Measurements from ENCODE around the gene MOB1B.

Gene MOB1B

GRCh38 chr4:70915036-70915815 lies 13.1 kb downstream of the MOB1B start:
- DNase-seq: no peak

DNA sequence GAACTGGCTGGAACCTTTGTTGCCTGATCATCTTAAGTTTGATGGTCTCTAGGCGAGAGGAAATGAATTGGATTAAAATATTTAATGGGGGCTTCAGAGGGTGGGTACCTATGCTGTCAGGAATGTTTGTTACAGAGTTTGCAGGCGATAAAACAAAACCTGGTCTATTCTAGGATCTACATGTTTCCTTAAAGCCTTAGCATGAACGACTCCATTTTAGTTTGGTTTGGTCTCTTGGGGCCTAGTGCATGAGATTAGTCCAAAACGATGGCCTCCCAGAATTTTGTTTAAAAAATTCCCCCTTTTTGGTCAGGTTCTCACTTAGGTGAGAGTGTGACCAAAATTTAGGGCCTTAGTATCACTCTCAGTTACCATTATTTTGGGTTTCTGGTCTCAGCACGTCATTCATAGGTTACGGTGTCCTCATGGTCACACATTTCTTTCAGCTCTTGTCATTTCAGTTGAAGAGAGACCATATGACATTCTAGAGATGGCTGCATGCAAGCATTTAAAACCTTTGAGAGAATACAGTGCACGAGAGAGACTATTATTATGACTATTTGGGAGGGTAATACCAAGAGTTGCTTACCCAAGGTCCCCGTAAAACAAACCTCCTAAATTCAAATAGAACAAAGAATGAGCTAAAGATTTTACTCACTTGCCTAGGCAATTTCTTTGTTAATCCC lies 13.8 kb downstream of the MOB1B start:
- no peak for DNase-seq

DNA sequence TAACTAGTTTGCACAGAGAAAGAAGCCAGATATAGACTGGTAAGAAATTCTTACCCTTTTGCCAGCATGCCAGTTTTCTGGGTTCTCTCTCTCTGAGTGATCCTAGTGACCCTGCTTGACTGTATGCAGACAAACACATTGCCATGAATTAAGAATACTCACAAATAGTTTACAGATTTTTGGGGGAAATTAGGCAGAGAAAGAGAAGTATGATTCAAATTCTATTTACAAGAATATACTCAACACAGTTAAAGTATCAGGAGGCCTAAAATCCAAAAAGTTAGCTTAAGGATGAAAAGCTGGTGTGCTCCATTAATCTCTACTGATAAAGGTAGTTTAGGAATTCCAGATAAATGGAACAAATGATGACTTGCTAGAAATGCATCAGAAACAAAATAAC lies 18.4 kb downstream of the MOB1B start:
- no peak for DNase-seq

DNA sequence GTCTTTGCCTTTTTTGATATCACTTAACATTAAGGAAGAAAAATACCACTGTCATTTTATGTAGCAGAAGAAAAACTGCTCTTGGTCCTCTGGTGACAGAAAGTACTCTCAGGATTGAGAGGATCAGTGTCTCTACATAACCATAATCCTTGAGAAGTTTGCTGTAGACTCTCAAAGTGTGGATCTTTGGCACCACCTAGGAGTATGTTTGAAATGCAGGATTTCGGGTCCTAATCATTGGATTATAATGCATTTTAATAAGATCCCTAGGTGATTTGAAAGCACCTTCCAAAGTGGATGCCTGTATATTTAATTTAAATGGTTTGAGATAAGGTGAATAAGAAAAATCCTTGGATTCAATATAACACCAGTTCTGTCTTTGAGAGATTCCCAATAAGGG lies 23.2 kb downstream of the MOB1B start:
- DNase-seq: no peak

- DNase-seq: no peak
Observed at GRCh38 chr4:70925899-70926635, 23.9 kb downstream of the MOB1B start.

- DNase-seq: peak; percentile 2 to 25 (median 20)
Observed at GRCh38 chr4:70927502-70928137, 25.5 kb downstream of the MOB1B start.

DNA sequence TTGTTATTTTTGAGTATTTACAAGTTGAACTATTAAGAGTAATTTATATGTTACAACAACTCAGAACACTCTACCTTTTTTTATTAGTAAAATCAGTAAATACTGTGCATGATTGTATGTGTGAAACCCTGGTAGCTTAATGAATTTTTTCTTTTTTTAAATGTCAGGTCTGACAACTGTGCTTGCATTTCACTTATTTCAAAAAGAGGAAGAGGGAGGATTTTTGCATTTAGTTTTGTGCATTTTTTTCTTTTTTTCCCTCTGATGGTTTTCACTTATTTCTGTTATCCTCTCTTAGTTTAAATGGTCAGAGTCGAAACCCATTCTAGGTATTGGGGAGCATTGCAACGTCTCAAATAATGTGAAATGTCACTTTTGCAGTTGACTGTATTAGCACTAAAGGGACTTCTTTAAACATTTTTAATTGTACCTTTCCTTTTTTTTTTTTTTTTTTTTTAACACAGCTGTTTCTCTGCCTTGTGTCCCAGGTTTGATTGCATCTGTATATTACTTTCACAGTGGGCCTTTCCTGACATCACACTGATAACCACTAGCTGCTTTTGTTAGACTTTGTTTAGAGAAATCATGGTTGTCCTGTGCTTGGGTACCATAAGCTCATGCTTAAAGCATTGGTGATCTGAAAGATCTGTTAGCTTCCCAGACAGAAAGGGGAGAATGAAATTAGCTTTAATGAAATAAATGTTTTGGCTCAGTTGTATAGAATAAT lies 28.5 kb downstream of the MOB1B start:
- DNase-seq: no peak

- no peak for DNase-seq
Observed at GRCh38 chr4:70931347-70931746, 29.2 kb downstream of the MOB1B start.

- DNase-seq: no peak
Observed at GRCh38 chr4:70932984-70933383, 30.8 kb downstream of the MOB1B start.

DNA sequence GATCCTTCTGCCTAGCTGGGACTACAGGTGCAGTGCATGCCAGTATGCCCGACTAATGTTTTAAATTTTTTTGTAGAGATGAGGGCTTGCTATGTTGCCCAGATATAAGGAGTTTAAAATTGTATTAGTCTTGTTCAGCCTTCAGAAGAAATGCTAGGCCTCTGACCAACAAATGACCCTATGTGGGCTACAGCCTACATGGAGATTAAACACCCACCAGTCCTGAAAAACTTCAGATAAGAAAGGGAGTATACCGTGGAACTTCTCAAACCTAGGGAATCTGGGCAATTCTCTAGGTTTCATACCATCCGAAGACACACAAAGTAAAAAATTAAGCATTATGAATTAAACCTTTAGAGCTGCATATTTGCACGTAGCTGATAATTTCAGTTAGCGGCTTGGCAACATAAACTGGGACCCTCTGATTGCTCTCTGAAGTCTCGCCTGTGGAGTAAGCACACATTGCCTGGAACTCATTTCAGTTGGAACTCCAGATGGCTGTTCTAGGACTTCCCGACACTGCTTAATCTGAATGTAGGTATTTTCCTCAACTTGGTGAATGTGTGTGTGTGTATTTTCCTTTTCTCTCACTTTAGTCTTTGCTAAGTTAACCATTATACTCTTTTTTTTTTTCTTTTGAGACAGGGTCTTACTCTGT lies 33.0 kb downstream of the MOB1B start:
- no peak for DNase-seq

GRCh38 chr4:70936200-70936787 lies 34.1 kb downstream of the MOB1B start:
- DNase-seq: no peak

DNA sequence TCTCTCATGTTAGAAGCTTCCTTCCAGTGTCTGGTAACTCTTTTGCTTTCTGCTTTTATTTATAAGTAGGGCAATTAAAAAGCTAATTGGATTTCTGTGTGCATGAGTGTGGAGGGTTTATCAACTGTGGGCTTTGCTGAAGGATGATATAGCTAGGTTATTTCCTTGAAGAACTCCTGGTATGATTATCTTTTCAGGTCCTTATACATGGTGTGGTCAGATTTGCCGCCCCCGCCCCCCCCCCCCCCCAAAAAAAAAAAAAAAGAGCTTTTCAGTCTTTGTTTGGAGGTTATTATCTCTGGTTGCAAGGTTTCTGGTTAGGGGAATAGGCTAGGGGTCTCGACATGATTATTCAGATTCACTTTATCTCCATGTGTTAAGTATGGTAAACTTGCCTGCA lies 35.9 kb downstream of the MOB1B start:
- peak in 1 of 3 experiments; percentile 3 for DNase-seq

DNA sequence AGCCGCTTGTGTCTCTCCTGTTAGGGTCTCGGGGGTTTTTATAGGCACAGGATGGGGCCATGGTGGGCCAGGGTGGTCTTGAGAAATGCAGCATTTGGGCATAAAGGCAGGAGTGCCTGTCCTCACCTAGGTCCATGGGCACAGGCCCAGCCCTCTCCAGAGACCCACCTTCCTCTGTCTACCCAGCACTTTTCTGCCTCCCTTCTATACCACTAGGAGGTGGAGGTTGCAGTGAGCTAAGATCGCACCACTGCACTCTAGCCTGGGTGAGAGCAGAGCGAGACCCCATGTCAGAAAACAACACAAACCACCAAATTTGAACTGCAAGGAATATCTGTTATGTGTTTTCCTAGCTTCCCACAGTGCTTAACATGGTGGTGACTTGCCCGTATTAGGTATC lies 38.0 kb downstream of the MOB1B start:
- no peak for DNase-seq

- no peak for DNase-seq
Observed at GRCh38 chr4:70943114-70943513, 40.9 kb downstream of the MOB1B start.

DNA sequence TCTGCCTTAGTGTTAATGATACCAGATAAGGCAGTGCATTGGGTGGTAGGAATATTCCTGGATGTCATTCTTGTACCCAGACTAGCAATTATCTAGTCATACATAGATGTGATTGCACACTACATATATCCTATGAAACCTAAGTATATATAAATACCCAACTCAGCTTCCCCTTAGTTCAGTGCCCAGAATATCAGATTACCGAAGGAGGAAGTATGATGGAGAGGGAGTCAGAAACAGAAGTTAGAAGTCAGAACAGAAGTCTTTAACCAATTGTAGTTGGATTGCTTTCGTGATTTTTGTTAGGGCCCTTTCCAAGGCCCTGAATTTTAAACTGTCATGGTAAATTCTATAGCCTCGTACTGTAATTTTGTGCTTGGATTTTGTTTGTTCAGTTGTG lies 42.9 kb downstream of the MOB1B start:
- no peak for DNase-seq

- no peak for DNase-seq
Observed at GRCh38 chr4:70945452-70946055, 43.4 kb downstream of the MOB1B start.

DNA sequence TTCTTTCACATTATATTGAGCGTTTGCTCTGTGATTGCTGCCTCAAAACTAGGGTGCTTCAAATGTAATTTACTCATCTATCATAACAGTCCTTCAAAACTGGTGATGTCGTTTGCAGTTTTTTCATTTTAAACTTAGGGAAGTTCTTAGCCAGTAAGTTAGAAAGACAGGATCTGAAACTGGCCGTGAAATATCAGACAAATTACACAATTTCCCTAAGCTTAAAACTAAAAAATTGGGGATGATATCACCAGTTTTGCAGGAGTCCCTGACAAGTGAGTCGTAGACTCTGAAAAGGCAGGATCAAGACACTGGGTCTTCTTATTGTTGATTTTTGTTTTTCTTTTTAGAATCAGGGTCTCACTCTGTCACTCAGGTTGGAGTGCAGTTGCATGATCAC lies 44.8 kb downstream of the MOB1B start:
- no peak for DNase-seq

DNA sequence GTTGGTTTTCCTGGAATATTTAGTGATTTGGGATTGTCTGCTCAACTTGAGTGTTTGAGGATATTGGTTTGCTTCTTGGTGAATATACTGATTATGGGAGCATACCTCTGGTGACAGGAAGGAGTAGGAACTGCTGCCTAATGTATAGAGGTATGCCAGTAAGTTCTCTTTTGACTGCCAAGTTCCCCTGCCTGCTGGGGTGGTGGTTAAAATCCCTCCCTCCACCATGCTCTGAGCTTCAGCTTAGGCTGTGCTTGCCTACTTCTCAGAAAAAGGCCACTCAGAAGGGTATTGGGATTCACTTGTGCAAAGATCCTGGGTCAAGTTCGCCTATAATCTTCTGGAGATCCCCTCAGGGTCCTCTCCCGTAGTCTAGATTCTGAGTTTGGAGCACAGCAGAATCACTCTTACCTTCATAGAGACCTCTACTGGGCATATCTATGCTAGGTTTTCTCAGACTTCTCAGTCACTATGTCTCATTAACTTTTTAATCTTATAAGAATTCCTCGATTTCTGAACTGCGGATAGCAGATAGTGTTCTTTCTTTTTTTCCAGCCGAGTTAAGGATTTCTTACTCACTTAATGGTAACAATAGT lies 46.6 kb downstream of the MOB1B start:
- no peak for DNase-seq

- DNase-seq: no peak
Observed at GRCh38 chr4:70954032-70954431, 51.9 kb downstream of the MOB1B start.

DNA sequence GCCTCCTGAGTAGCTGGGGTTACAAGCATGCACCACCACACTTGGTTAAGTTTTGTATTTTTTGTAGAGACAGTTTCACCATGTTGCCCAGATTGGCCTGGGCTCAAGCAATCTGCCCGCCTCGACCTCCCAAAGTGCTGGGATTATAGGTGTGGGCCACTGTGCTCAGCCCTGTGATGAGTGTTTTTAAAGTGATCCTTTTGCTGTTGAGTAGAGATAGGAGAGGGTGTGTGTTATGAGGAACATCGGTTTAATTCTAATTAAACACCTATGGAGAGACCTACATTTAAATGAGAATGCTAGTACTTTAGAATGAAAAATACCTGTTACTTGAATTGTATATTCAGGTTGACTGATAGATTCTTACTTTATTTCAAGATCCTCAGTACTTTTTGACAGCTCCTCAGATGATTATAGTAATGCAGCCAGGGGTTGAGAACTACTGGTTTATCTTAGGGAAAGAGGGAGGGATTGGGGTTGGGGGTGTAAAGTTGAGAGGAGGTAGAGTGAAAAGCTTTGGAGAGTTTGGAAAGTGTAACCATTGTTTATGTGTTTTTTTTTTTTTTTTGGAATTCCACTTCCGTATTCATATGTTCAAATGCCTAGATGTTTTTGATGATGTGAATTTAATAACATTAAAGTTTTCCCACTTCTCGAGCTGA lies 54.5 kb downstream of the MOB1B start:
- DNase-seq: no peak

All from NCI-H1417 (cell line).